Vagina (tissue), 2 donors: ENCODE data around the gene ANO7. TPM values are rescaled to one million over a fixed set of nuclear protein-coding genes. Genes with fewer than 3 reads are reported as not detected.

Experiments used
- DNase-seq, 2 donors: peaks; one replicate each; pipeline ENCODE4 v3.0.0-alpha.2; 2017; ENCODE audit errors: extremely low spot score in 2 of 2
- H3K27ac ChIP-seq: fragments of 200-600 bp; sonication (generic); one replicate; pipeline ENCODE4 v1.5.1; 2019
- H3K27me3 ChIP-seq: fragments of 200-600 bp; sonication (generic); one replicate; pipeline ENCODE4 v1.5.1; 2019
- H3K36me3 ChIP-seq, 2 donors: fragments of 200-600 bp; sonication (generic); one replicate each; pipeline ENCODE4 v1.5.1; 2017 to 2019
- H3K4me1 ChIP-seq: fragments of 200-600 bp; sonication (generic); one replicate; pipeline ENCODE4 v1.5.1; 2019
- H3K4me3 ChIP-seq, 2 donors: fragments of 200-600 bp; sonication (generic); 1 replicate in 1 of 2; 2 replicates in 1 of 2; pipeline ENCODE4 v1.5.1; 2016 to 2019
- H3K9me3 ChIP-seq: fragments of 200-600 bp; sonication (generic); one replicate; pipeline ENCODE4 v1.5.1; 2019
- POLR2A ChIP-seq, 2 donors: fragments of 450-650 bp; IDR thresholded peaks; one replicate each; pipeline ENCODE4 v1.6.1; 2017; ENCODE audit warnings: antibody characterized with exemption in 2 of 2, mild to moderate bottlenecking in 2 of 2, moderate library complexity in 2 of 2
- POLR2AphosphoS5 ChIP-seq, 2 donors: sonication (generic); formaldehyde crosslinking; IDR thresholded peaks; one replicate each; pipeline ENCODE4 v1.9.0; 2017; ENCODE audit warnings: antibody characterized with exemption in 2 of 2, mild to moderate bottlenecking in 2 of 2, low read depth in 1 of 2; ENCODE audit not compliant: insufficient read depth in 1 of 2
- intact Hi-C: fragments of 100-400 bp; cut with DNase I; formaldehyde crosslinking; loops from one replicate; pipeline ENCODE4 v1.15.1; 2023
- total RNA-seq: library from RNA; depleted of rRNA; stranded (reverse); fragments of >200 nt; gene quantifications from one replicate; pipeline ENCODE4 v1.2.3, GENCODE V29; 2016
- TF ChIP-seq, protein P1 (sequence below), 3 experiments: fragments of 450-650 bp in 2 of 3; fragments of 200-600 bp in 1 of 3; sonication (generic) in 1 of 3; IDR thresholded peaks; one replicate each; pipeline ENCODE4 v1.5.1; 2017 to 2019; ENCODE audit warnings: antibody characterized with exemption in 3 of 3, mild to moderate bottlenecking in 2 of 3, moderate library complexity in 2 of 3

Gene ANO7
- total RNA-seq, 1 donor from 2014 or later: 0.98 TPM

DNA sequence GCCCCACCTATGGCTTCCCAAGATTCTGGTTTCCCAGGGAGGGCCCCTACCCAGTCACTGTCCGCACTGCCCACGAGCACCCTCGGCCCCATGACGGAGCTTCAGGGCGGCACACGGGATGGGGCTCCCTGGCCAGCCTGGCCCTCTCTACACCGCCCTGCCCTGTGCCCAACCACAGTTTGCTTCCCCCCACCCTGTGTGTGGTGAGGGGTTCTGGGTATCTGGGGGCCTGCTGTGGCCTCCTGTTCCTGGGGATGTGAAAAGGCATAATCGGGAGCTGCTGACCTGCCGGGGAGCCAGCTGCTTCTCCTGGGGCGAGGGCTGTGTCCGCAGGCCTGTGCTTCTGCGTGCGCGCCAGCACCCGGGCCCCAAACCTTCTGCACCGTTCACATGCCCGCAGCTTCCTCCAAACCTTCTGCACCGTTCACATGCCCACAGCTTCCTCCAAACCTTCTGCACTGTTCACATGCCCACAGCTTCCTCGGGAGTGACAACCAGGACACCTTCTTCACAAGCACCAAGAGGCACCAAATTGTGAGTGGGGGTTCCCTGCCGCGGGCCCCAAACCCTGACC, 12.4 kb downstream of the ANO7 start:
- Histone ChIP-seq H3K27ac (no peak overlapping the region), H3K27me3 (no peaks in the 10 kb centered on the region), H3K9me3 (no peaks in the 10 kb centered on the region), H3K4me1 (no peaks in the 10 kb centered on the region), H3K4me3 (no peak overlapping the region), H3K36me3 (no peaks in the 10 kb centered on the region)
- no peak for TF ChIP-seq POLR2A (IDR thresholded peaks at IDR 0.05)
- TF ChIP-seq POLR2AphosphoS5 (IDR thresholded peaks at IDR 0.05; ENCODE audit: insufficient read depth in 1 of 2, low read depth in 1 of 2): no peak
- TF ChIP-seq, protein P1, sequence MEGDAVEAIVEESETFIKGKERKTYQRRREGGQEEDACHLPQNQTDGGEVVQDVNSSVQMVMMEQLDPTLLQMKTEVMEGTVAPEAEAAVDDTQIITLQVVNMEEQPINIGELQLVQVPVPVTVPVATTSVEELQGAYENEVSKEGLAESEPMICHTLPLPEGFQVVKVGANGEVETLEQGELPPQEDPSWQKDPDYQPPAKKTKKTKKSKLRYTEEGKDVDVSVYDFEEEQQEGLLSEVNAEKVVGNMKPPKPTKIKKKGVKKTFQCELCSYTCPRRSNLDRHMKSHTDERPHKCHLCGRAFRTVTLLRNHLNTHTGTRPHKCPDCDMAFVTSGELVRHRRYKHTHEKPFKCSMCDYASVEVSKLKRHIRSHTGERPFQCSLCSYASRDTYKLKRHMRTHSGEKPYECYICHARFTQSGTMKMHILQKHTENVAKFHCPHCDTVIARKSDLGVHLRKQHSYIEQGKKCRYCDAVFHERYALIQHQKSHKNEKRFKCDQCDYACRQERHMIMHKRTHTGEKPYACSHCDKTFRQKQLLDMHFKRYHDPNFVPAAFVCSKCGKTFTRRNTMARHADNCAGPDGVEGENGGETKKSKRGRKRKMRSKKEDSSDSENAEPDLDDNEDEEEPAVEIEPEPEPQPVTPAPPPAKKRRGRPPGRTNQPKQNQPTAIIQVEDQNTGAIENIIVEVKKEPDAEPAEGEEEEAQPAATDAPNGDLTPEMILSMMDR (IDR thresholded peaks at IDR 0.05): no peak
- intact Hi-C loops: no loop called here
- no peak for DNase-seq

DNA sequence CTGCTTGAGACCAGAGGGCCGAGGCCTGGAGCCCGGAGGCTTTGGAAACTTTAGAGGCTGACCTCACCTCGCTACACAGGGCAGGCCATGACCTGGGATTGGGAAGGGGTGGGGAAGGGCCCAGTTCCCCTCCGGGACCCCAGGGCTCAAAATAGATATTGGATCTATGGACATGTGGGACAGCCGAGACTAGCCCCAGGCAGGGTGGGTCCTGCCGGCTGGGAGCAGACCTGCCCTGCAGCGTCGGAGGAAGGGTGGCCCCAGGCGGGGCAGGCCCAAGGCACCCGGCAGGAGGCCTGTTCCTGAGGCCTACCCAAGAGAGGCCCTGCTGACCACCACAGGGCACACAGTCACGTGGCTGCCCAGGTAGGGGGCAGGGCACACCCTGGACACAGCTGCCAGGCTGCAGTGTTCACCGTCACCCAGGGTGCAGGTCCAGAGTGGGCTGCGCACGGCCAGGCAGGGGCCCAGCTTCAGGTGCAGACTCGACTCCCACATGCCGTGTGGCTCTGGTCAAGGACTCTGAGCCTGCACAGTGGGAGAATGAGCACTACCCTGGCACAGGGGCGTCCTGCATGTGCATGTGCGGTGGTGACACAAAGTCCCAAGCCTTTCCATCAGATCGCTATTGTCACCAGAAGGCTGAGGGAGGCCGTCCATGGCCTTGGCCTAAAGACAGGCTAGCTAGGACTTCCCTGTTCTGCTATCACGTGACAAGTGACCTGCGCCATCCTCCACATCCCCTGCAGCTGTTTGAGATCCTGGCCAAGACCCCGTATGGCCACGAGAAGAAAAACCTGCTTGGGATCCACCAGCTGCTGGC, 13.2 kb downstream of the ANO7 start:
- Histone ChIP-seq H3K36me3 (no peaks in the 10 kb centered on the region), H3K4me3 (no peak overlapping the region), H3K27me3 (no peaks in the 10 kb centered on the region), H3K4me1 (no peaks in the 10 kb centered on the region), H3K27ac (no peak overlapping the region), H3K9me3 (no peaks in the 10 kb centered on the region)
- TF ChIP-seq POLR2AphosphoS5 (IDR thresholded peaks at IDR 0.05; ENCODE audit: insufficient read depth in 1 of 2, low read depth in 1 of 2) (no peak), POLR2A (IDR thresholded peaks at IDR 0.05) (no peak)
- TF ChIP-seq, protein P1 (IDR thresholded peaks at IDR 0.05): no peak
- no peak for DNase-seq
- intact Hi-C loops: no loop called here

DNA sequence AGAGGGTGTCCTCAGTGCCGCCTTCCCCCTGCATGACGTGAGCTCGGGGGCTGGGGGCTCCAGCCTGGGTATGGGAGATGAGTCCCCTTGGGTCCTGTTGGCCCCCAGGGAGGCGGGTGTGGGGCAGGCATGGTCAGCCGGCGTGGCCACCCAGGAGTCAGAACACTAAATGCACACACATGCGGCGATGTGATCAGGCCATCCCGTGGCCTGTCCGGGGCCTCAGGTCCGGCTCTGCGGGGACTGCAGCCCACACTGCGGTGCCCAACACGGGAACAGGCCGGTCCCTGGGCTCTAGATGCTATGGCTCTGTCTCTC, 13.8 kb downstream of the ANO7 start:
- TF ChIP-seq POLR2AphosphoS5 (IDR thresholded peaks at IDR 0.05; ENCODE audit: insufficient read depth in 1 of 2, low read depth in 1 of 2) (no peak), POLR2A (IDR thresholded peaks at IDR 0.05) (no peak)
- TF ChIP-seq, protein P1 (IDR thresholded peaks at IDR 0.05): no peak
- Histone ChIP-seq H3K36me3 (no peaks in the 10 kb centered on the region), H3K27ac (no peak overlapping the region), H3K9me3 (no peaks in the 10 kb centered on the region), H3K4me1 (no peaks in the 10 kb centered on the region), H3K4me3 (no peak overlapping the region), H3K27me3 (no peaks in the 10 kb centered on the region)
- DNase-seq: no peak
- intact Hi-C loops: no loop called here

DNA sequence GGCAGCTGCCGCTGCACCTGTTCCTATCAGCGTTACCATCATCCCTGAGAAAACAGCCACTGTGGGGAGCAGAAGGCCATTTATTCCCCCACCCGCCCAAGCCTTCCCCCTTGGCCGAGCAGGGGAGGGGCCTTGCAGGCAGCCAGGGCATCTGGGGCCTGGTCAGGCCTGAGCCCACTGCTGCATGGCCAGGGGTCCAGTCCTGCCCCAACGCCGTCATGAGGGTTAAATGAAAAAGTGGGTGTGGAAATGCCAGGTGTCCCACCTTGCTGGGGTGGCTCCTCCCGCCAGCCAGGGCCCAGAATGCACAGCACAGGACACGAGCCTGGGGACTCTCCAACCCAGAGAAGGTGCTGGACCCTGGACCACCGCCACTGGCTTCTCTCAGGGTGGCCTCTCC, 14.2 kb downstream of the ANO7 start:
- DNase-seq: no peak
- H3K4me3 ChIP-seq: no peak overlapping the region
- no peak for TF ChIP-seq POLR2A (IDR thresholded peaks at IDR 0.05)
- TF ChIP-seq POLR2AphosphoS5 (IDR thresholded peaks at IDR 0.05; ENCODE audit: insufficient read depth in 1 of 2, low read depth in 1 of 2): no peak
- TF ChIP-seq, protein P1 (IDR thresholded peaks at IDR 0.05): no peak
- H3K27ac ChIP-seq: no peak overlapping the region
- intact Hi-C loops: no loop called here
- no peaks in the 10 kb centered on the region for H3K27me3 ChIP-seq
- no peaks in the 10 kb centered on the region for H3K4me1 ChIP-seq
- H3K9me3 ChIP-seq: no peaks in the 10 kb centered on the region
- H3K36me3 ChIP-seq: no peaks in the 10 kb centered on the region
